GM21529 (cell line): ENCODE measurements around the gene MOV10L1.
"Not testable (repeated sequence)": the region's sequence is repeated elsewhere in the genome, so short reads cannot be mapped to it uniquely, and the experiment has no call there.

Experiments
- ATAC-seq: cut with Tn5 transposase; IDR thresholded peaks from one replicate; pipeline ENCODE4 v1.9.1; 2021; ENCODE audit not compliant: unreplicated experiment

The MOV10L1 gene

DNA sequence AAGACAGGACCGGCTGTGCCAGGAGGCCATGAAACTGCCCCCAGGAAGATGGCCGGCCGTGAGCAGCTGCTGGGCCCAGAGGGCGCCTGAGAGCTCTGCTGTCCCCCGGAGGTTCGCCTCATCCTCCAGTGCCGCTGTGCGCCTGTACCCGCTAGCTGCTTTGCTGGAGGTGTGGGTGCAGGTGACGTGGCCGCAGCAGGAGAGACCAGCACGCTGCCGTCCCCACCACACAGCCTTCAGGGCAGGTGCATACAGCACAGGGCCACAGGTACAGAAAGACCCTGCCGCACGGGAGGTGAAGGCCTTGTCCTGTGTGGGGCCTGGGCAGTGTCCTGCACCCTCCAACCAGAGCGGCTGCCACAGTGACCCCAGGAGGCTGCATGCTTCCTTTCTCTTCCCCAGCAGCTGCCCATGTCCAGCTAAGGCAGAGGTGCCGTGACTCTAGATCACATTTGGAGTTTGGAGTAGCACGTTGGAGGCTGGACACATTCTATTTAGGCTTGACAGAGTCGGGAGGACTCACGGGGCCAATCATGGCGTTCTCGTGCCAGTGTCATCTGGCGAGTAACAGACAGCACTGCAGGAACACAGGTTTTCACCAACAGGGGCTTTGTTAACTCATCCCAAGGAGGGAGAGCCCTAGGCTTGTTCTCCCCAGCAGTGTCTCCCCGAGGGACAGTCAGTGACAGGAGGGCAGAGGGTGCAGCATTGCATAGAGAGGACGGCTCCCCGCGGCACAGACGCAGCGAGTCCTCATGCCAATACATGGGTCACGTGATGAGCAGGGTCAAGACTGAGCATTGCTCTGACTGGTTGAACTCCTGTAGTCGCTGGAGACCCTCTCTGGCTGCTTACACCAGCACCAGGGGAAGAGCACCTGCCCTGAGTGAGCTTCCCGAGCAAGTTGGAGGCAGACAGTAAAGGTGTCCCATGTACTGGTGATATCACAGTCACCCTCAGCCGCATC, 62.0 kb downstream of the MOV10L1 start:
- ATAC-seq, result no peak

DNA sequence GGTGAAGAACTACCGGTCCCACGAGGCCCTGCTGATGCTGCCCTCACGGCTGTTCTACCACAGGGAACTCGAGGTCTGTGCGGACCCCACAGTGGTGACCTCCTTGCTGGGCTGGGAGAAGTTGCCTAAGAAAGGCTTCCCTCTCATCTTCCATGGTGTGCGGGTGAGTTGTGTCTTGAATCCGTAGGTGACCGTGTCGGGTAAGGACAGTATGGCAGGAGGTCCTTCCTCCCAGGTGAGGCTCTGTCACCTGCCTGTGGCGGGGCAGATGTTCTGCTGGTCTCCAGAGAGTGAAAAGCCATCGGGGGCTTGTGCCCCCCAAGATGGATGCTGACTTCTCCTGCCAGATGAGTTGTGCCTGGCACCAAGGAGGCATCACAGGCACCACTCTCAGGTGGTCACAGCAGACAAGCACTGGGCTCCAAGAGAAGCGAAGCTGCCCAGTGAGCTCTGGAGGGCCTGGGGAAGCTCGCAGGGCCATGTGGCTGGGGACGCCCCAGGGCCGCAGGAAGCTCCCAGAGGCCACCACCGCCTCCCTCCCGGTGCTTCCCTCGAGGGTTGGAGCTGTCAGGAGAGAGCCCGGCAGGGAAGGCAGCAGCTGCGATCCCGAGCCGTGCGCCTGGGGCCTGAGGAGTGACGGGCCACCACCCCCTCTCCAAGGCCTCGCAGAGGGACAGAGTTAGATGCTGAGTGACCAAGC, 63.4 kb downstream of the MOV10L1 start:
- ATAC-seq, result no peak

DNA sequence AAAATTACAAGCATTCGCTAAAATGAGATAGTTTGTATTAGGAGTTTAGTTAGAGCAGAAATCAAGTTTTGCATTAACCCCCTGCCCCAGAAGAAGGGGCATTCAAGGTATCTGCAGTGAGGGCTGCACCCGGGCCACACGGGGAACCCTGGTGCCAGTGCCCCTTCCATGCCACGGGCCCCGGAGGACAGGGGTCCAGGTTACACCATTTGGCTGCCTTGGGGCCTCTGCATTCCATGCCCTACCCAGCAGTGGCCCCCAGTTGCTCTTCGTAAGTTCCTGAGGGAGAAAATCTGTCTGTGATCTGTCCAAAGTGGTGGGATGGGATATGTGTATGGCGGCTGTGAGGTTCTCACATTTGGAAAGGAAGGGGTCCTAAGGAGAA, 63.9 kb downstream of the MOV10L1 start:
- no peak for ATAC-seq

- ATAC-seq, result no peak
These were observed 68.0 kb downstream of the MOV10L1 start for GRCh38 chr22:50157709-50158375.

DNA sequence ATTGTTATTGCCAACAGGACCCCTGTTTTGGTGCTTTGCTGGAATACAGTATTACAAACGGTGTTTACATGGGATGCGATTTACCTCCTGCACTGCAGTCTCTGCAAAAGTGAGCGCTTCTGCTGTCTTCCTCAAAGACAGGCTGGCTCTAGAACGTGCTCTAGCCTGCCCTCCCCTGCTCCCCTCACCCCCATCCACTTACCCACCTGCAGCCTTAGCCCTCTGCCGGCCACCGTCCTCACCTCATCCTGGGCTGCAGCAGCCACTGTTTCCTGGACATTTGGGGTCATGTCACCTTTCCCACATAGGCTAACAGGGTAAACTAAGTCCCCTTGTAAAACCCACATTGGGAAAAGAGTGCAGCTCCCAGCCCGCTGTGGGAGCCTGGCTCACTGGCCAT, 71.1 kb downstream of the MOV10L1 start:
- no peak for ATAC-seq

GRCh38 chr22:50161508-50162390, 71.9 kb downstream of the MOV10L1 start:
- ATAC-seq, result no peak

DNA sequence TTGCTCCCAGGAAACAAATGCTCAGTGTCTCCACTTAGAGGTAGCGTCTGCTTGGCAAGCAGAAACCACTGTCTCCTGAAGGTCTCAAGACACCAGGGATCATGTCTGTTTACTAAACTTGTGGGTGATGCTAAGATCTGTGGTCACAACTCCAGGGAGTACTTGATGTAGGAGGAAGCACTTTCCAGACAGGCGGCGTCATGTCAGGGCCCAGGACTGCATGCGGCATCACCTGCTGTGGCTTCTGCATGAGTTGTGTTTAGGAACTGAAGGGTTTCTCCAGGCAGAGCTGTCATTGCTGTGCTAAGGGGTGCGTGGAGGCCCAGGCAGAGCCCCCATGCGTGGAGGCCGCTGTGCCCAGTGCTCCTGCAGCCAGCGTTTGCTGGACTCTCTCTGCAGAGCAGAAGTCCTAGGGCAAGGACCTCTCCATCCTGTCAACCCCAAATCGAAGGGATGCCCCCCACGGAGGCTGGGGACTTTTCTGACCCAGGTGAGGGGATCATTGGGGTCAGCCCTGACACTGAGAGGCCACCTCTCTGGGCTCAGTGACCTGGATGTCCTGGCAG, 72.7 kb downstream of the MOV10L1 start:
- no peak for ATAC-seq

- ATAC-seq, result no peak
These were observed 75.8 kb downstream of the MOV10L1 start for GRCh38 chr22:50165436-50166123.

- ATAC-seq, result no peak
These were observed 78.1 kb downstream of the MOV10L1 start for GRCh38 chr22:50167689-50168489.

DNA sequence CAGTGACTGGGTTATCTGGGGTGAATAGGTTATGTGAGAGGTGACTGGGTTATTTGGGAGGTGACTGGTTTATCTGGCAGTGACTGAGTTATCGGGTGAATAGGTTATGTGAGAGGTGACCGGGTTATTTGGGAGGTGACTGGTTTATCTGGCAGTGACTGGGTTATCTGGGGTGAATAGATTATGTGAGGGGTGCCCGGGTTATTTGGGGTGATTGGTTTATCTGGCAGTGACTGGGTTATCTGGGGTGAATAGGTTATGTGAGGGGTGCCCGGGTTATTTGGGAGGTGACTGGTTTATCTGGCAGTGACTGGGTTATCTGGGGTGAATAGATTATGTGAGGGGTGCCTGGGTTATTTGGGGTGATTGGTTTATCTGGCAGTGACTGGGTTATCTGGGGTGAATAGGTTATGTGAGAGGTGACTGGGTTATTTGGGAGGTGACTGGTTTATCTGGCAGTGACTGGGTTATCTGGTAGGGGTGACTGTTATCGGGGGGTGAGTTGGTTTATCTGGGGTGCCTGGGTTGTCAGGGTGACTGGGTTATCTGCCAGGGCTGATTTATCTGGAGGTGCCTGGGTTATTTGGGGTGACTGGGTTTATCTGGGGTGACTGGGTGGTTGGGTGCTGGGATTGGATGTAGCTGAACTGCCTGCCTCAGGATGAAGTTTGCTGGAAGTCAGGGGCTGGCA, 78.8 kb downstream of the MOV10L1 start:
- ATAC-seq, result not testable (repeated sequence)

DNA sequence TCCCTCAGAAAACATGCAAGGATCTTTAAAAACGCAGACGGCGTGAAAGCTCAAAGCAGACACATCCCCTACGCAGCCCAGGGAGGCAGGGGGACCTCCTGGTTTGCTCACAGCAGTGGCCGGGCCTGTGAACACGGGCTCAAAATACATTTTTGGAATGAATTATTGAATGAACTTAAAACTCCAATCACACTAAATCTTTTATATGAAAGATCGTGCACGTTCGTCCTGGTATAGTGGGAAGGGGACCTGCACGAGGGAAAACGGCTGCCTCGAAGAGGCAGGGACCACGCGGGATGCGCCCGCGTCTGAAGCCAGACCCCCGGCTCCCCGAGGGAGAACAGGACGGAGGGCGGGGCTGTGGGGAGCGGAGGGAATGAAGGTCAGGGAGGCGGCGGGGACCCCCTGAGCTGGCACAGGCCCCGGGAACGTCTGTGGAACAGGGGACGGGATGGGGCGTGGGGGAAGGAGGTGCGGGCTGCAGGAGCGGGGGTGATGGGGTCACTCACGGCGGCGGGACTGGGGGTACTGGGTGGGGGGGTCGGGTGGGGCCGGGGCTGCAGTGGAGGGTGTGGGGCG, 79.5 kb downstream of the MOV10L1 start:
- ATAC-seq, result no peak

DNA sequence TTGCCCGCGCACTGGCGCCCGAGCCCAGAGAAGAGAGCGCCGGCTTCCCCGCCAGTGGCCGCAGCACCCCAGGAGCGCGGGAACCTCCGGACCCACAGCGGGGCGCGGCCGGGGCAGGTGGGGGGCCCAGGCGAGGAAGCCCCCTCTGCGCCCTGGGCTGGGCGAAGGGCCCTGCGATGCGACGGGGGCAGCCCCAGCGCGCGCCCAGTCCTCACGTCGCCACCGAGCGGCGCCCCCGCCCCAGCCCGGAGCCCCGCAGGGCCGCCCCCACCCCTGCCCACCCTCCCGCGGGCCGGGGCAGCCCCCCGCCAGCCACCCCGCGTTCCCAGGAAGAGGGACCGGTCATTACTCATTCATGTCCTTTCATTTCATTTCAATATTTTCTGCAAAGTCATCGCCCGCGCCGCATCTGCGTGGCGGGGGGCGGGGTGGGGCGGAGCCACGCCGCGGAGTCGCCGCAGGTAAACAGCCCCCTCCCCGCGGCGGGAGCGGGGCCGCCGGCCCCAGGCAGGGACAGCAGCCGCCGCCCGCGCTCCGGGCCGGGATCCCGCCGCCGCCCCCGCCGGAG, 80.1 kb downstream of the MOV10L1 start:
- ATAC-seq, result no peak

DNA sequence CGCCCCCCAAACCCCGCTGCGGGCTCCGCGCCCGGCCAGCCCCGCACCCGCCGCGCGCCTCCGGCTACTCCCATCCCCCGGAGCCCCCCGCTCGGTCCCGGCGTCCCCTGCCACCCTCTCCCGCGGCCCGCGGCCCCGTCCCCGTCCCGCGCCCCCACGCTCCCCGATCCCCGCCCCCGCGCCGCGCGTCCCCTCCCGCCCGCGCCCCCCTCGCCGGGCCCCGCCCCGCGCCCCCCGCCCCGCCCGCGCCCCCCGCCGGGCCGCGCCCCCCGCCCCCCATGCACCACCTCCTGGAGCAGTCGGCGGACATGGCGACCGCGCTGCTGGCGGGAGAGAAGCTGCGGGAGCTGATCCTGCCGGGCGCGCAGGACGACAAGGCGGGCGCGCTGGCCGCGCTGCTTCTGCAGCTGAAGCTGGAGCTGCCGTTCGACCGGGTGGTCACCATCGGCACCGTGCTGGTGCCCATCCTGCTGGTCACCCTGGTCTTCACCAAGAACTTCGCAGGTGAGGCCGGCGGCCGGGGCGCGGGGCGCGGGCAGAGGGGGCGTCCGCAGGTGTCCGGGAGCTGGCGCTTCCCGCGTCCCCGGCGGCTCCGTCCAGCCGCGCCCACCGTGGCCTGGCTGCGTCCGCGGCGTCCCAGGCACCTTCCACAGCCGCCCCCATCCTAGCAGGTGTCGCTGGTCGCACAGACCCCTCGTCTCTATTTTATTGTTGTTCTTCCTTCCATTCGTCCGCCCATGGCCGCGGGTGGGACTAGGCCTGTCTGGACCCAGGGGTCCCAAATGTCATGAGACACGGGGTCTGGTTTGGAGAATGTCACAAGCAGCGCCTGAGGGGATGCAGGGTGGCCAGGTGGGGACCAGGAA, 80.9 kb downstream of the MOV10L1 start, which contains the start of gene PANX2:
Gene PANX2 (plus strand): TSS at position 279 of the 866 bp plus-strand sequence. CDS start 0 bp downstream, at position 279.
- no peak for ATAC-seq

GRCh38 chr22:50171319-50171964, 81.6 kb downstream of the MOV10L1 start:
- no peak for ATAC-seq

DNA sequence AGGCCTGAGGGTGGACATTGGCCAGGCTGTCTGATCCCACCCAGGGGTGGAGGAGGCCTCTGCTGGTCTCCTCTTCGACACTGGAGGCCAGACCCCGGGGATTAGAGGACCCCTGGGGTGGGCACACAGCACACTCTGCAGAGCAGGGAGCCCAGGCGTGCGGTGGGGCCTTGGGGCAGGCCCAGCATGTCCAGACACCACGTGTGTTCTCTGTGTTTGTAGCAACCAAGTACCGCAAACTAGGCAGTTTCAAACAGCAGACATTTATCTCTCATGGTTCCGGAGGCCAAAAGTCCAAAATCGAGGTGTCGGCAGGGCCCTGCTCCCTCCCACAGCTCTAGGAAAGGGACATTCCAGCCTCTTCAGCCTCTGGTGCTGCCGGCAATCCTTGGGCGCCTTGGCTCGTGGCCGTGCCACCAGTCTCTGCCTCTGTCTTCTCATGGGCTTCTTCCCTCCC, 82.2 kb downstream of the MOV10L1 start:
- no peak for ATAC-seq
